ENCODE results near the gene CNBP. TPM values are rescaled to one million over a fixed set of nuclear protein-coding genes. Genes with fewer than 3 reads are reported as not detected.
A peak's percentile ranks its signal among the peaks of the same experiment; 100 is the strongest.

CNBP gene
- total and polyA plus RNA-seq, 10 of the 15 experiments (the other 5 are each of a cell fraction or from before 2014, with no cell fraction given): 300 to 719 (median 439) TPM

DNA sequence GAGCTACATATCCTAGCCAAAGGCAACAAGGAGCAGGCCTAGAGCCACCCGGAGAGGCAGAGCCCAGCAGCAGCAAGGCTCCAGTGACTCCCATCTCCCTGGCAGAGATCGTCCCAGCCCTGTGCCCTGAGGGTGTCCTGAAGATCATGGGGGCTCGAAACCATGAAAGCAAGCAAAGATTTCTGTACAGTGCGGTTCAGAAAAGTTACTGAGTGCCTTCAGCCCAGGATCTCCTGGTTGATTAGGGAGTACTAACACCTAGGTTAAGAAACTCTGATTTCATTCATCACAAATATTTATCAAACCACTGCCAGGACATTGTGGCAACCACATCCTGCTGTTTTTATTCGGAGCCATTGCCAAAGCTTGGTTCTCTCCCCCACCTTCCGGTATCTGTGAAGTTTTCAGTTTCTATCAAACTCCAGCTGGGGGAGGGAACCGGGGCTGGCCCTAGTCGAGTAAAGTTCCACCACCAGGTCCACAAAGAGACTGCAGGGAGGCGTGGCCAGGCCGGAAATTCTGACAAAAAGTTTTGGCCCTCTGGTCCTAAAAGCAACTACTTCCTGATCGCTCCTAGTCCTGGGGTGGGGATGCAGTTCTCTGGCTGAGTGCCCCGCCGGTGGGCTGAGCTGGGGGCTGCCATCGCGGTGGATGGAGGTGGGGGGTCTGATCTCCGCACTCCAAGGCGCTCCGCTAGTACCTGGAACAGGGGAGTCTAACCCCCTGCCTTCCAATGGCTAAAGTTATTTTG, 63.3 kb downstream of the CNBP start (continued):
- TF ChIP-seq, protein P1, sequence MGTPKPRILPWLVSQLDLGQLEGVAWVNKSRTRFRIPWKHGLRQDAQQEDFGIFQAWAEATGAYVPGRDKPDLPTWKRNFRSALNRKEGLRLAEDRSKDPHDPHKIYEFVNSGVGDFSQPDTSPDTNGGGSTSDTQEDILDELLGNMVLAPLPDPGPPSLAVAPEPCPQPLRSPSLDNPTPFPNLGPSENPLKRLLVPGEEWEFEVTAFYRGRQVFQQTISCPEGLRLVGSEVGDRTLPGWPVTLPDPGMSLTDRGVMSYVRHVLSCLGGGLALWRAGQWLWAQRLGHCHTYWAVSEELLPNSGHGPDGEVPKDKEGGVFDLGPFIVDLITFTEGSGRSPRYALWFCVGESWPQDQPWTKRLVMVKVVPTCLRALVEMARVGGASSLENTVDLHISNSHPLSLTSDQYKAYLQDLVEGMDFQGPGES (IDR thresholded peaks at IDR 0.05): no peak
- TF ChIP-seq SUPT20H (IDR thresholded peaks at IDR 0.05; ENCODE audit: borderline replicate concordance, control insufficient read depth, low read depth, low read length): no peak
- no peak for TF ChIP-seq NRF1 (conservative IDR thresholded peaks at IDR 0.05; ENCODE audit: low read depth, low read length)
- peak; percentile 62 for TF ChIP-seq DPF2 (IDR thresholded peaks at IDR 0.05)
- no peak for TF ChIP-seq FOXK2 (IDR thresholded peaks at IDR 0.05)
- no peak for TF ChIP-seq BRCA1 (IDR thresholded peaks at IDR 0.05; ENCODE audit: low read depth, low read length)
- TF ChIP-seq CHD1 (IDR thresholded peaks at IDR 0.05; ENCODE audit: low read depth, low read length): no peak
- peak; percentile 47; the same call in 1 of the 2 replicates for TF ChIP-seq BCL11A (IDR thresholded peaks at IDR 0.05; ENCODE audit: low read depth, low read length)
- peak in 1 of 2 experiments; percentile 92; a peak in 2 of 4 replicates for TF ChIP-seq ETV6 (conservative IDR thresholded peaks at IDR 0.05 in 1 of 2, IDR thresholded peaks at IDR 0.05 in 1 of 2; ENCODE audit: borderline replicate concordance in 1 of 2, low read depth in 1 of 2)
- TF ChIP-seq, protein P2, sequence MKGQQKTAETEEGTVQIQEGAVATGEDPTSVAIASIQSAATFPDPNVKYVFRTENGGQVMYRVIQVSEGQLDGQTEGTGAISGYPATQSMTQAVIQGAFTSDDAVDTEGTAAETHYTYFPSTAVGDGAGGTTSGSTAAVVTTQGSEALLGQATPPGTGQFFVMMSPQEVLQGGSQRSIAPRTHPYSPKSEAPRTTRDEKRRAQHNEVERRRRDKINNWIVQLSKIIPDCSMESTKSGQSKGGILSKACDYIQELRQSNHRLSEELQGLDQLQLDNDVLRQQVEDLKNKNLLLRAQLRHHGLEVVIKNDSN (IDR thresholded peaks at IDR 0.05; ENCODE audit: borderline replicate concordance, extremely low read length, insufficient read depth, low read depth, low read length): no peak
- TF ChIP-seq, protein P3, sequence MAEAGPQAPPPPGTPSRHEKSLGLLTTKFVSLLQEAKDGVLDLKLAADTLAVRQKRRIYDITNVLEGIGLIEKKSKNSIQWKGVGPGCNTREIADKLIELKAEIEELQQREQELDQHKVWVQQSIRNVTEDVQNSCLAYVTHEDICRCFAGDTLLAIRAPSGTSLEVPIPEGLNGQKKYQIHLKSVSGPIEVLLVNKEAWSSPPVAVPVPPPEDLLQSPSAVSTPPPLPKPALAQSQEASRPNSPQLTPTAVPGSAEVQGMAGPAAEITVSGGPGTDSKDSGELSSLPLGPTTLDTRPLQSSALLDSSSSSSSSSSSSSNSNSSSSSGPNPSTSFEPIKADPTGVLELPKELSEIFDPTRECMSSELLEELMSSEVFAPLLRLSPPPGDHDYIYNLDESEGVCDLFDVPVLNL (IDR thresholded peaks at IDR 0.05; ENCODE audit: low read depth, low read length): no peak
- no peak for TF ChIP-seq TCF7 (IDR thresholded peaks at IDR 0.05; ENCODE audit: borderline replicate concordance)
- TF ChIP-seq RAD21 (IDR thresholded peaks at IDR 0.05; ENCODE audit: insufficient read depth, low read depth, low read length): 0 out of 2 replicates have a peak, but pooled peaks have one; percentile 27
- peak; percentile 66; the same call in 1 of the 2 replicates for TF ChIP-seq CHD2 (IDR thresholded peaks at IDR 0.05; ENCODE audit: borderline replicate concordance, low read depth, low read length)
- peak; percentile 25 for TF ChIP-seq SIX5 (IDR thresholded peaks at IDR 0.05; ENCODE audit: low read depth, low read length, severe bottlenecking)
- TF ChIP-seq TAF1 (IDR thresholded peaks at IDR 0.05; ENCODE audit: borderline replicate concordance, low read depth, low read length): peak; percentile 62; the same call in 1 of the 2 replicates
- no peak for TF ChIP-seq ZSCAN29 (IDR thresholded peaks at IDR 0.05)
- TF ChIP-seq NBN (IDR thresholded peaks at IDR 0.05): peak; percentile 39; the same call in 1 of the 2 replicates
- no peak for TF ChIP-seq NFXL1 (IDR thresholded peaks at IDR 0.05; ENCODE audit: borderline replicate concordance)
- peak; percentile 13 to 19 (median 18); a peak in 4 of 6 replicates for TF ChIP-seq CTCF (IDR thresholded peaks at IDR 0.05 in 2 of 3, conservative IDR thresholded peaks at IDR 0.05 in 1 of 3; ENCODE audit: control insufficient read depth in 2 of 3, extremely low read depth in 1 of 3, insufficient read depth in 1 of 3, low read depth in 3 of 3, low read length in 3 of 3)
- TF ChIP-seq MLLT1 (IDR thresholded peaks at IDR 0.05): 0 out of 2 replicates have a peak, but pooled peaks have one; percentile 30
- peak; percentile 84 for TF ChIP-seq CBFB (IDR thresholded peaks at IDR 0.05; ENCODE audit: low read depth)
- TF ChIP-seq JUND (IDR thresholded peaks at IDR 0.05; ENCODE audit: low read depth, low read length): no peak
- TF ChIP-seq NFYB (IDR thresholded peaks at IDR 0.05; ENCODE audit: insufficient read depth, low read depth, low read length): no peak

All from GM12878 (cell line).